Measurements from ENCODE around the gene ITPRID2.

ITPRID2 gene

DNA sequence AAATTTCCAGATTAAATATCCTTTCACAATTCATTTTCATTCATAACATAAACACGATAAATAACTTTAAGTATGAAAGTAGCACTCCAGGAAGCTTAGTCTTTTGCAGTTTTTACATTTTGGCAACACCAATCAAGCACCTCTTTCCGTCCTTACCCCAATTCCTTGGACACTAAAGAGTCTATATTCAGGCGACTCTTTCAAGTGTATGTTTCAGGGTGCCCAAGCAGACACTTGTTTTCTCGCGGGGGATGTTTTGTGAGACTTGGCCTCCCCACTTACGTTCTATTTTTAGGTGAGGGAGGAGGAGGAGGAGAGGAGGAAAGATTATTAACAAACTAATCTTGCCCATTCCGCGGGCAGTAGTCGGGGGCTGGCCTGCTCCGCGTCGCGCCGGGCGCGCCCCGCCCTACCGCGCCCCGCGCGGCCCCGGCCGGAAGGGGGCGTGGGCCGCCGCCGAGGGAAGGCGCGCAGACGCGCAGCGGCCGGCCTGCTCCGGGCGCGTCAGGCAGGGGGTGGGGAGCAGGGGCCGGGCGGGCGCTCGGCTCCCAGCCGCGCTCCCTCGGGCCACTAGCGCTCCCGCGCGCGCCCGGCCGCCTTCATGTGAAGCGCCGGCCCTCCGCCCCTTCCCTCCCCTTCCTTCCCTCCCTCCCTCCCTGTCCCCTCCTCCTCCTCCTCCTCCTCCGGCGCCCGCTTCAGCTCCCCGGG lies at the start of gene ITPRID2:
Gene ITPRID2, plus strand, starts transcription at position 473 of the 708 bp plus-strand sequence. CDS start 337 bp downstream, outside the sequence.
- no peaks in the 10 kb centered on the region for H3K27me3 ChIP-seq (ENCODE audit: low read depth, low read length)
- peaks cover 7 to 20% of the 10 kb centered on the region in 2 donors for H3K4me1 ChIP-seq (ENCODE audit: control insufficient read depth in 1 of 2, insufficient read depth in 2 of 2, low read length in 2 of 2)
- H3K9me3 ChIP-seq (ENCODE audit: control insufficient read depth in 1 of 2, low read length in 2 of 2) = no peaks in the 10 kb centered on the region
- peaks cover 0 to 4% of the 10 kb centered on the region in 2 donors for H3K36me3 ChIP-seq (ENCODE audit: control insufficient read depth in 1 of 2, insufficient read depth in 2 of 2, low read length in 2 of 2)
- peak within 1 kb of the TSS; percentile 94 to 97 for H3K4me3 ChIP-seq (ENCODE audit: low read depth in 1 of 2, low read length in 2 of 2)
- peak within 1 kb of the TSS; percentile 96 for H3K27ac ChIP-seq (ENCODE audit: low read length)

DNA sequence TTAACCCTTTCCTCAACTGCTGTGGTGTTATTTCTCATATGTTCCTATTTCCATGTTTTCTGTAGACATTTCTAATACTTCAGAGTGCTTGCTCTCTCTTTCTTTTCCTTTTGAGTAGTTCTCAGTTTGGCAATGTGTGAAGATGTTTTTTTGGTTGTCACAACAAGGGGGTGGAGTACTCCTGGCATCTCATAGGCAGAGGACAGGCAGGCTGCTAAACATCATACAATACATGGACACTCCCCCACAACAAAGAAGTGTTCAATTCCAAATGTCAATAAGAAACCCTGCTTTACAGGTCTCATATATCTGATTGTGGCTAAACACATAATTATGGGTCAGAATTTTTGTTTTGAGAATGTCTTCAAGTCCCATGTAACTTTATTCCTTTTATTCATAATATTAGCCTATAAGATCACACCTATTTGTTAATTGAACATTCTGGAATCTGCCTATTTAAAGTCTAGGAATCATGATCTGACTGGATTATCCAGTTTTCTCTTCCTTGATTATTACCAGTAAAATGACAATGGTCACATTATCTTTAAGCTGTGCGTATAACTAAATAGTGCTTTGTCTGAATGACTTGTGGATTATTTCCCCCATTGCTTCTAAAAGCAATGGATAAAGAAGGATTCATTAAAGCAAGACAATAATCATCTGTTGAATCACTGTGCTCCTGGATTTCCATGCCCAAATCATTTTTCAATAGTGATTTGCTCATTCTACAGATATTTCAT lies 46.8 kb upstream of the ITPRID2 start:
- peaks cover 4 to 23% of the 10 kb centered on the region in 2 donors for H3K4me1 ChIP-seq (ENCODE audit: control insufficient read depth in 1 of 2, insufficient read depth in 2 of 2, low read length in 2 of 2)
- no peaks in the 10 kb centered on the region for H3K36me3 ChIP-seq (ENCODE audit: control insufficient read depth in 1 of 2, insufficient read depth in 2 of 2, low read length in 2 of 2)
- no peaks in the 10 kb centered on the region for H3K9me3 ChIP-seq (ENCODE audit: control insufficient read depth in 1 of 2, low read length in 2 of 2)
- H3K27me3 ChIP-seq (ENCODE audit: low read depth, low read length) = no peaks in the 10 kb centered on the region
- H3K27ac ChIP-seq (ENCODE audit: low read length) = no peak overlapping the region
- H3K4me3 ChIP-seq (ENCODE audit: low read depth in 1 of 2, low read length in 2 of 2) = no peak overlapping the region

DNA sequence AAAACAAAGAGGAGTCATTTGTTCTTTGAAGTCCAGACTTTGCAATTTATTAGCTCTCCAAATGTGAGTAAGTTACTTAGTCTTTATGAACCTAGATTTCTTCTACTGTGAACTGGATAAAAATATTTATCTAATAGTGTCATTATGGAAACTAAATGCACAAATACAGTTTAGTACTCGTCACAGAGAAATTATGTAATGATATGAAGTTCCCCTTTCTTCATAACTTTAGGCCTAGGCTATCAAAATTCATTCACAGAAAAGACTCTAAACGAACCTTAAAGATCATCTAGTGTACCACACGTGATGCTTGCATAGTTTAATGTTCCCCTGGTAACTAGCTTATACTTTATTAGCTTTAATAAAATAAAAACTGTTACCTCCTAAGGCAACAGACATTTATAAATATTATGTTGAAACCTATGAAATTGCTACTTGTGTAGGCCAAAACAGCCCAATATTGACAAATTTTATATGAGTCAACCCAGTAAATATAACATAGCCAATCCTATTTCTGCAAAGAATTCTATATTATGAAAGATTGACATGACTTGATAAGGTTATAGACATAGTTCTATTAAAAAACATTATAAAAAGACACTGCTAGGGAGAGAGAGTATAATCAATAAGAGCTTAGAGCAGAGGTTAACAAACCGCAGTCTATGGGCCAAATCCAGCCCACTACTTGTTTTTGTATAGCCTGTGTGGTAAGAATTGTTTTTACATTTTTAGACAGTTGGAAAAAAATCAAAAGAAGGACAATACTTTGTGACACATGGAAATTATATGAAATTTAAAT lies 44.9 kb upstream of the ITPRID2 start:
- Histone ChIP-seq H3K9me3 (ENCODE audit: control insufficient read depth in 1 of 2, low read length in 2 of 2) (no peaks in the 10 kb centered on the region), H3K36me3 (ENCODE audit: control insufficient read depth in 1 of 2, insufficient read depth in 2 of 2, low read length in 2 of 2) (no peaks in the 10 kb centered on the region), H3K27ac (ENCODE audit: low read length) (no peak overlapping the region), H3K27me3 (ENCODE audit: low read depth, low read length) (no peaks in the 10 kb centered on the region), H3K4me1 (ENCODE audit: control insufficient read depth in 1 of 2, insufficient read depth in 2 of 2, low read length in 2 of 2) (peaks cover 4 to 25% of the 10 kb centered on the region in 2 donors), H3K4me3 (ENCODE audit: low read depth in 1 of 2, low read length in 2 of 2) (no peak overlapping the region)

DNA sequence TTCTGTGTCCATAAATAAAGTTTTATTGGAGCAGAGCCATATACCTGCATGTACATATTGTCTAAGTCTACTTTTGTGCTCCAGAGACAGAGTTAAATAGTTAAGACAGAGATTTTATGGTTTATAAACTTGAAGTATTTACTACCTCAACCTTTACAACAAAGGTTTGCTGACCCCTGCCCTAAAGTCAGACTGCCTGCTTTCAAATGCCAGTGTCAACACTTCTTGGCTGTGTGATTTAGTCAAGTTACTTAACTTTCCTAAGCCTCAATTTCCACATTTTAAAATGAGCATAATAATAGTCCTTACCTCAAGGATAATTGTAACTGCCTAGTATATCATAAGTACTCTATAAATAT lies 44.4 kb upstream of the ITPRID2 start:
- no peaks in the 10 kb centered on the region for H3K9me3 ChIP-seq (ENCODE audit: control insufficient read depth in 1 of 2, low read length in 2 of 2)
- peaks cover 4 to 20% of the 10 kb centered on the region in 2 donors for H3K4me1 ChIP-seq (ENCODE audit: control insufficient read depth in 1 of 2, insufficient read depth in 2 of 2, low read length in 2 of 2)
- no peak overlapping the region for H3K4me3 ChIP-seq (ENCODE audit: low read depth in 1 of 2, low read length in 2 of 2)
- H3K36me3 ChIP-seq (ENCODE audit: control insufficient read depth in 1 of 2, insufficient read depth in 2 of 2, low read length in 2 of 2) = no peaks in the 10 kb centered on the region
- no peaks in the 10 kb centered on the region for H3K27me3 ChIP-seq (ENCODE audit: low read depth, low read length)
- H3K27ac ChIP-seq (ENCODE audit: low read length) = no peak overlapping the region

DNA sequence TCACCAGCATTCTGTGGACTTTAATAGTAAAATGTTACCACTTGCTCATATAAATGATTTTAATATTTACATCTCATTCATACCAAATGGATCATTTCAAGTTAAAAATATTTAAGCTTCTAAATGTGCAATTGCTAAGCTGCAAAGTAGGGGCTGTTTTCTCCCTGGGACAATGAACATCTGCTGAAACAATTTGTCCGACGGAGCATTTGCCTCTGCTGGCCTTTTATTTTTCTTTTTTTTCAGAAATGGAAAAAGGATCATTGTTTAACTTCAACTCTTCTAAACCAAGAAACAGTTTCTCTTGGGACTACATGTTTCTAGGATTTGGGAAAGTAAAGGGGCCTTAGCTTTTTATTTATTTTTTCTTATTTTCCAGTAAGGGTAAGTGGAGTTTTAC lies 43.8 kb upstream of the ITPRID2 start:
- Histone ChIP-seq H3K27ac (ENCODE audit: low read length) (peak overlapping the region; percentile 18), H3K4me3 (ENCODE audit: low read depth in 1 of 2, low read length in 2 of 2) (no peak overlapping the region), H3K4me1 (ENCODE audit: control insufficient read depth in 1 of 2, insufficient read depth in 2 of 2, low read length in 2 of 2) (peaks cover 4 to 20% of the 10 kb centered on the region in 2 donors), H3K36me3 (ENCODE audit: control insufficient read depth in 1 of 2, insufficient read depth in 2 of 2, low read length in 2 of 2) (no peaks in the 10 kb centered on the region), H3K27me3 (ENCODE audit: low read depth, low read length) (no peaks in the 10 kb centered on the region), H3K9me3 (ENCODE audit: control insufficient read depth in 1 of 2, low read length in 2 of 2) (no peaks in the 10 kb centered on the region)

DNA sequence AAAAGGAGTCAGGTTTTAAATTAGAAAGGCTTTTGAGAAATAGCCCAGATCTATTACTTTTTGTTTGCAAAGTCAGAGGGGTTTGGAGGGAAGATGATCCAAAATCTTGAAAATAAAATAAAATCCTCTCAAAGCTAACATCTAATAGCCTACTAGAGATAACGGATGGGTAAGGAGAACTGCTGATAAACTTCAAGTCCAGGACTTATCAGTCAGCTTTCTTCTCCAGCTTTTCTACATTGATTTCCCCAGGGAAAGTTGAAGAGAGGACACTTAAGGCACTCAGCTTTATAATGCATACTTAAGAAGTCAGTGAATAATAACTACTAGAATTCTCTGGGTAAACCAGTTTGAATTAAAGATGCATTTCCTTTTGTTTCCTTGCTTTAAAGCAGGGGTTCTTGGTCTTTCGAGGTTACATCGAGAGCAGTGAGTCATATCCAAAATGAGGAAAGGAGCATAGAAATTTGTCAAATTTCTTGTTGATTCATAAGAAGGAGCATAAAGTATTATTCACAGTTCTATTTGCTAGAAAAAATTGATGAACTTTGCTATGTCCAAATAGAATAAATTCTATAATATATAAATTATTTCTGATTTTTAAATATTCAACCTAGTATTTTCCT lies 43.2 kb upstream of the ITPRID2 start:
- Histone ChIP-seq H3K4me1 (ENCODE audit: control insufficient read depth in 1 of 2, insufficient read depth in 2 of 2, low read length in 2 of 2) (peaks cover 4 to 20% of the 10 kb centered on the region in 2 donors), H3K27me3 (ENCODE audit: low read depth, low read length) (no peaks in the 10 kb centered on the region), H3K27ac (ENCODE audit: low read length) (peak overlapping the region; percentile 18), H3K36me3 (ENCODE audit: control insufficient read depth in 1 of 2, insufficient read depth in 2 of 2, low read length in 2 of 2) (no peaks in the 10 kb centered on the region), H3K9me3 (ENCODE audit: control insufficient read depth in 1 of 2, low read length in 2 of 2) (no peaks in the 10 kb centered on the region), H3K4me3 (ENCODE audit: low read depth in 1 of 2, low read length in 2 of 2) (no peak overlapping the region)

DNA sequence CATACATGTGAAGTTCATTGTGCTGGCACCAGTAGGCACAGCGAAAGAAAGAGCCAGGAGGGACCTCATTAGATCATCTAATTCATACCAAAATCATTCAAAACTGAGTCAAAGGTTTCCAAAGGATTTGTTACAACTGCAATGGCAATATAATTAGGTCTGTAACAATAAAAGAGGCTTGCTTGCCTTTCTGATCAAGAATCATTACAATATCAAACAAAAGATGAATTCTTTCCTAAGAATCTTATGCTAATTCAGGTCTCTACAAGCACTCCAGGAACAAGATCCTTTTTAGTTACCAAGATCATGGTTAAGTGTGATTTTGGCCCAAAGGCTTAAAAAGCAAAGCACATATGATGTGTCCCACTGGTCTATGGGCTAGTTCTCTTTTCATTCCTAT lies 41.9 kb upstream of the ITPRID2 start:
- Histone ChIP-seq H3K4me3 (ENCODE audit: low read depth in 1 of 2, low read length in 2 of 2) (no peak overlapping the region), H3K27ac (ENCODE audit: low read length) (peak overlapping the region; percentile 32), H3K9me3 (ENCODE audit: control insufficient read depth in 1 of 2, low read length in 2 of 2) (no peaks in the 10 kb centered on the region), H3K4me1 (ENCODE audit: control insufficient read depth in 1 of 2, insufficient read depth in 2 of 2, low read length in 2 of 2) (peaks cover 4 to 20% of the 10 kb centered on the region in 2 donors), H3K27me3 (ENCODE audit: low read depth, low read length) (no peaks in the 10 kb centered on the region), H3K36me3 (ENCODE audit: control insufficient read depth in 1 of 2, insufficient read depth in 2 of 2, low read length in 2 of 2) (no peaks in the 10 kb centered on the region)

DNA sequence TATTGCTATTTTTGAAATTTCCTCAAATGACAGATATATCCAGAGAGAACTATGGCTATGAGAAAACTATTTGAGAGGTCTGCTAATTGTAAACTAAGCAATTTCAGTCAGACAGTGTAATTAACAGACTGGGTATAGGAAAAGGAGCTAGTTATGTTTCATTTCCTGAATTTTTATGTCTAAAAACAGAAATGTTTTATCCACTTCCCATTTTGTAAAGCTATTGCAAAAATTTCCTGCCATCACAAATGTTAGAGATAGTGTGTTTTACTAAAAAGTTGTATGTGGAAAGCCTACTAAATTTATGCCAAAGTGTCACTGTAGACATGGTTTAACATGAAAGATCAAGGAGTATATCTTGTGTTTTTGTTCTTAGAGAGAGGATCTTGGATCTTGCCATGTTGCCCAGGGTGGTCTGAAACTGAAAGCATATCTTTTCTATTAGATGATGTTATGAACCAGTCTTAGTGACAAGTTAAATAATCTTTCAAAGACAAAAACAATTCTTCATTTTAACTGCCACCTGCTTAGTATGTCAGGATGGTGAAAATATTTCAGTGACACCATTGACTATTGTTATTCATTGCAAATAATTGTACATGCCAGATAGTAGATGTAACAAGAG lies 40.5 kb upstream of the ITPRID2 start:
- Histone ChIP-seq H3K27me3 (ENCODE audit: low read depth, low read length) (no peaks in the 10 kb centered on the region), H3K4me1 (ENCODE audit: control insufficient read depth in 1 of 2, insufficient read depth in 2 of 2, low read length in 2 of 2) (peaks cover 4 to 20% of the 10 kb centered on the region in 2 donors), H3K27ac (ENCODE audit: low read length) (no peak overlapping the region)

DNA sequence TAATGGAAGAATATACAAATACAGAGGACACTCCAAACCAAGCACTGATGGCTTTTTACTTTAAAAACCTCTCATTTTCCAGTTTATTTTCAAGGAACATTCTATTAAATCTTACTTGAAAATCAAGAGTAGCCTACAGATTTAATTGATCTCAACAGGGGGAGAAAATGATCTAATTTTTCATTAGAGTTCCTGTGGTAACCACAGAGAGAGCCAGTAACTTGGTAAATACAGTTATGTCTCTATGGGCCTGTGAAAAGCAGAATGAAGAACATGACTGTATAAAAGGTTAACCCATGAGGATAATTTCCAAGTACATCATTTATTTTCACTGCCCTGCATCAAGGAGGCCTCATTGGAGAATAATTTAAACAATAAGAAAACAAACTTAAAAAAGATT lies 39.8 kb upstream of the ITPRID2 start:
- H3K27ac ChIP-seq (ENCODE audit: low read length) = no peak overlapping the region

More for the DNA sequence above, 40.5 kb upstream of the ITPRID2 start:
- Histone ChIP-seq H3K36me3 (ENCODE audit: control insufficient read depth in 1 of 2, insufficient read depth in 2 of 2, low read length in 2 of 2) (no peaks in the 10 kb centered on the region), H3K4me3 (ENCODE audit: low read depth in 1 of 2, low read length in 2 of 2) (no peak overlapping the region), H3K9me3 (ENCODE audit: control insufficient read depth in 1 of 2, low read length in 2 of 2) (no peaks in the 10 kb centered on the region)

DNA sequence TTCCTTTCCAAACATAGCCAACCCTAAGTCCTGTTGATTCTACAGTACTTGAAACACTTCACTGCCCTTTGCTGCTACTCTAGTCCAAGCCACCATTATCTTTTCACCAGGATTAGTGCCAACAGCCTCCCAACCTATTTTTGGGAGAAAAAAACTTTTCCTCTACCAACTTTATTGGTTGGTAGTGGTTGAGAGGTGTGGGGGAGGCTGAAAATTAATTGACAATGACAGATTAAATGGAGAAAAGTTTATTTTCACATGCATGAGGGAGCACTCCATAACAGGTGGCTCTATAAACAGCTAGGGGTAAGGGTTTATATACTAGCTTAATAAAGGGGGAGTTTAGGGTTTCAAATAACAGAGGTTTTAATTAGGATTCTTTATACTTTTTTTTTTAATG lies 37.8 kb upstream of the ITPRID2 start:
- H3K4me3 ChIP-seq (ENCODE audit: low read depth in 1 of 2, low read length in 2 of 2) = no peak overlapping the region
- no peak overlapping the region for H3K27ac ChIP-seq (ENCODE audit: low read length)
- no peaks in the 10 kb centered on the region for H3K9me3 ChIP-seq (ENCODE audit: control insufficient read depth in 1 of 2, low read length in 2 of 2)
- H3K36me3 ChIP-seq (ENCODE audit: control insufficient read depth in 1 of 2, insufficient read depth in 2 of 2, low read length in 2 of 2) = no peaks in the 10 kb centered on the region
- H3K27me3 ChIP-seq (ENCODE audit: low read depth, low read length) = no peaks in the 10 kb centered on the region
- peaks cover 4% of the 10 kb centered on the region in 2 donors for H3K4me1 ChIP-seq (ENCODE audit: control insufficient read depth in 1 of 2, insufficient read depth in 2 of 2, low read length in 2 of 2)

More for the DNA sequence above, 39.8 kb upstream of the ITPRID2 start:
- Histone ChIP-seq H3K4me1 (ENCODE audit: control insufficient read depth in 1 of 2, insufficient read depth in 2 of 2, low read length in 2 of 2) (peaks cover 4 to 17% of the 10 kb centered on the region in 2 donors), H3K27me3 (ENCODE audit: low read depth, low read length) (no peaks in the 10 kb centered on the region), H3K9me3 (ENCODE audit: control insufficient read depth in 1 of 2, low read length in 2 of 2) (no peaks in the 10 kb centered on the region), H3K4me3 (ENCODE audit: low read depth in 1 of 2, low read length in 2 of 2) (no peak overlapping the region), H3K36me3 (ENCODE audit: control insufficient read depth in 1 of 2, insufficient read depth in 2 of 2, low read length in 2 of 2) (no peaks in the 10 kb centered on the region)
